Measurements from ENCODE around the gene GTF3C1. TPM values are rescaled to one million over a fixed set of nuclear protein-coding genes. Genes with fewer than 3 reads are reported as not detected.

Gene GTF3C1
- total and polyA plus RNA-seq, 2 of the 8 experiments (the other 6 are each of a cell fraction or from before 2014, with no cell fraction given) = 89.3 to 126 TPM

DNA sequence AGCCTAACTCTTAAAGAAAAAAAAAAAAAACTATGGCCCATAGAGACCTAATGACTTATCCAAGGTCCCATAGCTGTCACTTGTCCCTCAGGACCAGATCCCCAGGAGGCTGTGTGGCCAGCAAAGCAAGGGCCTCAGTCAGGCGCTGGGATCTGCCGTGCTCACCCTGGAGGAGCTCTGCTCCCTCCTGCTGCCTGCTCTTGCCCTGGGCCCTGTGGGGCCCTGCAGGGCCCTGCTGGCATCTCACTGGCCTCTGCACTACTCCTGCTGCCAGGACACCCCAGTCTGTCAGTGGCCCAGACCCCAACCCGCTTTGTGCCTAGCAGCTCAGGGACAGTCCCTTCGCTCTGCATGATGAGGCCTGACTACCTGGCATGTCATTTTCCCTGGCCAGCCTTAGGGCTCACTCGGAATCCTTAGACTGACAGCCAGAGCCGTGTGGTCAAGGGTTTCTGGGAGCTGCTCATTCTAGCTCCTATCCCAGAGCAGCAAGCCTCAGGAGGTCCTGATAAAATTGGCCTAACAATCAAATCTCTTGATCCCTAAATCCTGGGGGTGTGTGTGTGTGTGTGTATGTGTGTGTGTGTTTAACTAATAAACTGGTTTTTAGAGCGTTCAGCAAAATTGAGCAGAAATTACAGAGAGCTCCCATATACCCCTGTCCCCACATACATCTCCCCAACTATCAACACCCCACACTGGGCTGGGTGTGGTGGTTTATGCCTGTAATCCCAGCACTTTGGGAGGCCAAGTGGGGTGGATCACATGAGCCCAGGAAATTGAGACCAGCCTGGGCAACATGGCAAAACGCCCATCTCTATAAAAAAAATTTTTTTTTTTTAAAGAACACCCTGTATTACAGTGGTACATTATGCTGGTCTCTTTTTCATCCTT, 22.0 kb upstream of the GTF3C1 start (continued):
- TF ChIP-seq CHD7 (IDR thresholded peaks at IDR 0.05; ENCODE audit: insufficient replicate concordance, low read length) (no peak), SIX5 (IDR thresholded peaks at IDR 0.05; ENCODE audit: low read depth, low read length) (no peak), SIN3A (conservative IDR thresholded peaks at IDR 0.05 in 1 of 2, IDR thresholded peaks at IDR 0.05 in 1 of 2; ENCODE audit: low read depth in 1 of 2, low read length in 2 of 2) (no peak), GTF2F1 (IDR thresholded peaks at IDR 0.05; ENCODE audit: borderline replicate concordance, low read depth, low read length) (no peak), CEBPB (IDR thresholded peaks at IDR 0.05; ENCODE audit: low read depth, low read length) (no peak), SRF (IDR thresholded peaks at IDR 0.05; ENCODE audit: low read depth, low read length) (no peak), YY1 (IDR thresholded peaks at IDR 0.05; ENCODE audit: low read depth, low read length) (no peak), BACH1 (IDR thresholded peaks at IDR 0.05; ENCODE audit: low read length) (no peak), CHD2 (IDR thresholded peaks at IDR 0.05; ENCODE audit: low read length) (no peak), TBP (IDR thresholded peaks at IDR 0.05; ENCODE audit: low read depth, low read length) (no peak), SIRT6 (IDR thresholded peaks at IDR 0.05; ENCODE audit: low read length) (no peak)
